ENCODE measurements around the gene RPL3.
"Not testable (repeated sequence)": the region's sequence is repeated elsewhere in the genome, so short reads cannot be mapped to it uniquely, and the experiment has no call there.

The RPL3 gene

GRCh38 chr22:39350757-39351688, 31.6 kb upstream of the RPL3 start:
- DNase-seq = no peak

- no peak for DNase-seq
Measured at GRCh38 chr22:39349967-39350726, 30.7 kb upstream of the RPL3 start, which contains the start of gene SYNGR1. TSS of gene SYNGR1 (plus strand) at chr22:39349991. CDS start at chr22:39350011, 20 bp downstream.

- peak; percentile 29 for DNase-seq
Measured at GRCh38 chr22:39349506-39349966, 30.1 kb upstream of the RPL3 start.

GRCh38 chr22:39348909-39349505, 29.6 kb upstream of the RPL3 start:
- DNase-seq = no peak

GRCh38 chr22:39345231-39345630, 25.8 kb upstream of the RPL3 start:
- no peak for DNase-seq

- no peak for DNase-seq
Measured at GRCh38 chr22:39344046-39344390, 24.6 kb upstream of the RPL3 start.

- peak; percentile 36 for DNase-seq
Measured at GRCh38 chr22:39343259-39344045, 24.0 kb upstream of the RPL3 start.

GRCh38 chr22:39341179-39341578, 21.8 kb upstream of the RPL3 start:
- no peak for DNase-seq

GRCh38 chr22:39339775-39340174, 20.4 kb upstream of the RPL3 start:
- DNase-seq = not testable (repeated sequence)

GRCh38 chr22:39336411-39336810, 17.0 kb upstream of the RPL3 start:
- no peak for DNase-seq

GRCh38 chr22:39332441-39333064, 13.1 kb upstream of the RPL3 start:
- no peak for DNase-seq

- not testable (repeated sequence) for DNase-seq
Measured at GRCh38 chr22:39330553-39330952, 11.1 kb upstream of the RPL3 start.

- no peak for DNase-seq
Measured at GRCh38 chr22:39327995-39328754, 8.8 kb upstream of the RPL3 start.

- no peak for DNase-seq
Measured at GRCh38 chr22:39325392-39325932, 6.0 kb upstream of the RPL3 start.

GRCh38 chr22:39320616-39321029, 1.2 kb upstream of the RPL3 start:
- DNase-seq = not testable (repeated sequence)

- no peak for DNase-seq
Measured at GRCh38 chr22:39318507-39319283, 728 bp downstream of the RPL3 start.

- DNase-seq = no peak
Measured at GRCh38 chr22:39317775-39318506, 1.5 kb downstream of the RPL3 start.

- DNase-seq = no peak
Measured at GRCh38 chr22:39317084-39317774, 2.2 kb downstream of the RPL3 start.
